Sigmoid colon (tissue), 4 donors: ENCODE measurements around the gene RNF225.

ENCODE experiments used
- POLR2A ChIP-seq, 2 donors: fragments of 450-650 bp; IDR thresholded peaks; one replicate each; pipeline ENCODE4 v1.6.1; 2016; ENCODE audit warnings: antibody characterized with exemption in 2 of 2, mild to moderate bottlenecking in 2 of 2, moderate library complexity in 2 of 2
- POLR2AphosphoS5 ChIP-seq, 4 donors: sonication (generic); formaldehyde crosslinking; IDR thresholded peaks; one replicate each; pipeline ENCODE4 v1.6.1; 2017; ENCODE audit warnings: antibody characterized with exemption in 4 of 4
- TF ChIP-seq, protein P1 (sequence below), 4 experiments: fragments of 450-650 bp in 3 of 4; fragments of 200-600 bp in 1 of 4; IDR thresholded peaks; one replicate each; pipeline ENCODE4 v1.5.1; 2016 to 2019; ENCODE audit warnings: antibody characterized with exemption in 4 of 4, mild to moderate bottlenecking in 3 of 4, moderate library complexity in 2 of 4

DNA sequence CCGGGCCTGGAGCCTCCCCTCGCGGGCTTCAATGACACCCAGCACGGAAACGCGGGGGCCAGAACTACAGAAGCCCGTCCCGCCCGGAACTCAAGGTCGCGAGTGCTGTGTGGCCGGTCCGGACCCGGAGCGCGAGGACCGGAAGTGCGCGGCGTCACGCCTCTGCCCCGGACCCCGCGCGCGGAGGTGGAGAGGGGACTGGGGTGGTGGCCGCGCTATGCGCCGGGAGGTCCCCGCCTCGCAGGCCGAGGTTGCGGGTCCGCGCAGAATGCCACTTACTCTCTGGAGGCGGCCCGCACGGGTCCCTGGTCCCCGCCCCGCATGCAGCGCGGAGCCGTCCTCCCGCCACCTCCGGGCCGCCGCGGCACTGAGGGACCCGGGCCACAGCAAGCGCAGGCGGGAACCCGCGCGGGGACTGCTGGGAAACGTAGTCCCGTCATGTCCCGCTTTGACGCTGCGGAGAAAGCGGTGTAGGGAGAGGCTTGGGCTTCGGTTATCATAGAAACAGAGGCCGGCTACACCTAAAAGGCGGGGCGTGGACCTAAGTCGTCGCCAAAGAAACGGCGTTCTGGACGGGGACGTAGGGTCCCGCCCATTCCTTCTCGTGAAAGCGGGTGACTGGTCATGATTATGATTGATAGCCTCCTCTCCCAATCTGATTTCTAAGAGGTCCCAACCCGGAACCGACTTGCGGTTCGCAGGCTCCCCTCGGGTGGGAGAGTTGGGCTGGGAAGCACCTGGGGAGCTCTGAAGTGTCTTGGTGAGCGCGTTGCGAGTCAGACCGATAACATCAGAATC lies 14.6 kb upstream of the RNF225 start, which contains the start of gene ZNF837:
- peak; percentile 65 to 91 (median 80) for TF ChIP-seq POLR2AphosphoS5 (IDR thresholded peaks at IDR 0.05)
- TF ChIP-seq, protein P1, sequence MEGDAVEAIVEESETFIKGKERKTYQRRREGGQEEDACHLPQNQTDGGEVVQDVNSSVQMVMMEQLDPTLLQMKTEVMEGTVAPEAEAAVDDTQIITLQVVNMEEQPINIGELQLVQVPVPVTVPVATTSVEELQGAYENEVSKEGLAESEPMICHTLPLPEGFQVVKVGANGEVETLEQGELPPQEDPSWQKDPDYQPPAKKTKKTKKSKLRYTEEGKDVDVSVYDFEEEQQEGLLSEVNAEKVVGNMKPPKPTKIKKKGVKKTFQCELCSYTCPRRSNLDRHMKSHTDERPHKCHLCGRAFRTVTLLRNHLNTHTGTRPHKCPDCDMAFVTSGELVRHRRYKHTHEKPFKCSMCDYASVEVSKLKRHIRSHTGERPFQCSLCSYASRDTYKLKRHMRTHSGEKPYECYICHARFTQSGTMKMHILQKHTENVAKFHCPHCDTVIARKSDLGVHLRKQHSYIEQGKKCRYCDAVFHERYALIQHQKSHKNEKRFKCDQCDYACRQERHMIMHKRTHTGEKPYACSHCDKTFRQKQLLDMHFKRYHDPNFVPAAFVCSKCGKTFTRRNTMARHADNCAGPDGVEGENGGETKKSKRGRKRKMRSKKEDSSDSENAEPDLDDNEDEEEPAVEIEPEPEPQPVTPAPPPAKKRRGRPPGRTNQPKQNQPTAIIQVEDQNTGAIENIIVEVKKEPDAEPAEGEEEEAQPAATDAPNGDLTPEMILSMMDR (IDR thresholded peaks at IDR 0.05), result no peak
- peak; percentile 78 to 81 for TF ChIP-seq POLR2A (IDR thresholded peaks at IDR 0.05)
